Measurements from ENCODE around the gene MED27.

DNA sequence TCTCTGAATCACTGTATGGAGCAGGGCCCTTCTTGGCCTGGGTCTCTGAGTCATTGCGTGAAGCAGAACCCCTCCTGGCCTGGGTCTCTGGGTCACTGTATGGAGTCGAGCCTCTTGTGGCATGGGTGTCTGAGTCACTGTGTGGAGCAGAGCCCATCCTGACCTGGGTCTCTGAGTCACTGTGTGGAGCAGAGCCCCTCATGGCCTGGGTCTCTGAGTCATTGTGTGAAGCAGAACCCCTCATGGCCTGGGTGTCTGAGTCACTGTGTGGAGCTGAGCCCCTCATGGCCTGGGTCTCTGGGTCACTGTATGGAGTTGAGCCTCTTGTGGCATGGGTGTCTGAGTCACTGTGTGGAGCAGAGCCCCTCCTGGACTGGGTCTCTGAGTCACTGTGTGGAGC is 245.8 kb downstream of the MED27 start:
- TF ChIP-seq, protein P1, sequence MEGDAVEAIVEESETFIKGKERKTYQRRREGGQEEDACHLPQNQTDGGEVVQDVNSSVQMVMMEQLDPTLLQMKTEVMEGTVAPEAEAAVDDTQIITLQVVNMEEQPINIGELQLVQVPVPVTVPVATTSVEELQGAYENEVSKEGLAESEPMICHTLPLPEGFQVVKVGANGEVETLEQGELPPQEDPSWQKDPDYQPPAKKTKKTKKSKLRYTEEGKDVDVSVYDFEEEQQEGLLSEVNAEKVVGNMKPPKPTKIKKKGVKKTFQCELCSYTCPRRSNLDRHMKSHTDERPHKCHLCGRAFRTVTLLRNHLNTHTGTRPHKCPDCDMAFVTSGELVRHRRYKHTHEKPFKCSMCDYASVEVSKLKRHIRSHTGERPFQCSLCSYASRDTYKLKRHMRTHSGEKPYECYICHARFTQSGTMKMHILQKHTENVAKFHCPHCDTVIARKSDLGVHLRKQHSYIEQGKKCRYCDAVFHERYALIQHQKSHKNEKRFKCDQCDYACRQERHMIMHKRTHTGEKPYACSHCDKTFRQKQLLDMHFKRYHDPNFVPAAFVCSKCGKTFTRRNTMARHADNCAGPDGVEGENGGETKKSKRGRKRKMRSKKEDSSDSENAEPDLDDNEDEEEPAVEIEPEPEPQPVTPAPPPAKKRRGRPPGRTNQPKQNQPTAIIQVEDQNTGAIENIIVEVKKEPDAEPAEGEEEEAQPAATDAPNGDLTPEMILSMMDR (IDR thresholded peaks at IDR 0.05) = no peak
- no peak for TF ChIP-seq POLR2A (IDR thresholded peaks at IDR 0.05)
